HG02642 (cell line): Measurements from ENCODE around the gene TOMT.

Experiments used
- ATAC-seq: cut with Tn5 transposase; IDR thresholded peaks from one replicate; pipeline ENCODE4 v1.9.1; 2021; ENCODE audit warnings: mild to moderate bottlenecking; ENCODE audit not compliant: unreplicated experiment, poor library complexity

The TOMT gene

DNA sequence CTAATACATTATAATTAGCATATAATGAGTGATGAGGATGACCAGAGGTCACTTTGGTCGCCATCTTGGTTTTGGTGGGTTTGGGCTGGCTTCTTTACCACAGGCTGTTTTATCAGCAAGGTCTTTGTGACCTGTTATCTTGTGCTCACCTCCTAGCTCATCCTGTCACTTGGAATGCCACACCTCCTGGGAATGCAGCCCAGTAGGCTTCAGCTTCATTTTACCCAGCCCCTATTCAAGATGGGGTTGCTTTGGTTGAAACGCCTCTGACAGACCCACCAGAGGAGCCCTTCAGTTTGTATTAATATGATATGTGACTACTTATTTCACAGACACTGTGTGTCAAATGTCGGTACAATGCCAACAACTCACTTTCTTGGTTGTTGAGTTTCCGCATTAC, 50.0 kb downstream of the TOMT start:
- ATAC-seq, result no peak

GRCh38 chr11:72157131-72157530, 51.4 kb downstream of the TOMT start:
- no peak for ATAC-seq
